Gastroesophageal sphincter (tissue), 4 donors: ENCODE results near the gene LFNG. TPM values are rescaled to one million over a fixed set of nuclear protein-coding genes. Genes with fewer than 3 reads are reported as not detected.

ENCODE experiments used
- ATAC-seq: fragments of 150-250 bp; one replicate; pipeline ENCODE4 v1.9.1; 2016; ENCODE audit warnings: mild to moderate bottlenecking, moderate library complexity
- H3K27ac ChIP-seq, 4 donors: fragments of 200-600 bp; sonication (generic) in 3 of 4; 1 replicate in 3 of 4; 2 replicates in 1 of 4; pipeline ENCODE4 v1.5.1; 2016 to 2019
- H3K27me3 ChIP-seq: fragments of 200-600 bp; sonication (generic); one replicate; pipeline ENCODE4 v1.5.1; 2019
- H3K36me3 ChIP-seq, 2 donors: fragments of 200-600 bp; sonication (generic); one replicate each; pipeline ENCODE4 v1.5.1; 2019; ENCODE audit warnings: control low read depth in 1 of 2
- H3K4me1 ChIP-seq, 3 donors: fragments of 200-600 bp; sonication (generic); 1 replicate in 2 of 3; 2 replicates in 1 of 3; pipeline ENCODE4 v1.5.1; 2016 to 2019; ENCODE audit warnings: control low read depth in 2 of 3
- H3K4me3 ChIP-seq, 2 donors: fragments of 200-600 bp; sonication (generic); one replicate each; pipeline ENCODE4 v1.5.1; 2019; ENCODE audit warnings: mild to moderate bottlenecking in 1 of 2, moderate library complexity in 1 of 2
- H3K9me3 ChIP-seq, 3 donors: fragments of 200-600 bp; sonication (generic); one replicate each; pipeline ENCODE4 v1.5.1; 2017 to 2019; ENCODE audit warnings: control low read depth in 2 of 3
- EP300 ChIP-seq: sonication (generic); formaldehyde crosslinking; IDR thresholded peaks from one replicate; pipeline ENCODE4 v1.6.1; 2017; ENCODE audit warnings: antibody characterized with exemption, mild to moderate bottlenecking
- POLR2A ChIP-seq, 2 donors: fragments of 450-650 bp; IDR thresholded peaks; one replicate each; pipeline ENCODE4 v1.6.1; 2017; ENCODE audit warnings: antibody characterized with exemption in 2 of 2, mild to moderate bottlenecking in 2 of 2, moderate library complexity in 1 of 2
- POLR2AphosphoS5 ChIP-seq: sonication (generic); formaldehyde crosslinking; IDR thresholded peaks from one replicate; pipeline ENCODE4 v1.6.1; 2017; ENCODE audit warnings: antibody characterized with exemption
- WGBS, 2 donors: methylation state at CpG; one replicate each; pipeline ENCODE4 v1.1.5; 2018; ENCODE audit warnings: low coverage in 1 of 2; 5-methylcytosine and 5-hydroxymethylcytosine counted together
- total RNA-seq, 4 donors: library from RNA; depleted of rRNA; stranded (reverse); fragments of >200 nt; gene quantifications; one replicate each; pipeline ENCODE4 v1.1.0, GENCODE V29; 2016
- TF ChIP-seq, protein P1 (sequence below), 4 experiments: fragments of 200-600 bp in 2 of 4; fragments of 450-650 bp in 2 of 4; sonication (generic) in 1 of 4; IDR thresholded peaks; one replicate each; pipeline ENCODE4 v1.5.1; 2017 to 2019; ENCODE audit warnings: antibody characterized with exemption in 4 of 4, mild to moderate bottlenecking in 2 of 4, moderate library complexity in 2 of 4

The LFNG gene
- total RNA-seq, 4 donors from 2014 or later: 4.4 to 9.8 (median 8.4) TPM

DNA sequence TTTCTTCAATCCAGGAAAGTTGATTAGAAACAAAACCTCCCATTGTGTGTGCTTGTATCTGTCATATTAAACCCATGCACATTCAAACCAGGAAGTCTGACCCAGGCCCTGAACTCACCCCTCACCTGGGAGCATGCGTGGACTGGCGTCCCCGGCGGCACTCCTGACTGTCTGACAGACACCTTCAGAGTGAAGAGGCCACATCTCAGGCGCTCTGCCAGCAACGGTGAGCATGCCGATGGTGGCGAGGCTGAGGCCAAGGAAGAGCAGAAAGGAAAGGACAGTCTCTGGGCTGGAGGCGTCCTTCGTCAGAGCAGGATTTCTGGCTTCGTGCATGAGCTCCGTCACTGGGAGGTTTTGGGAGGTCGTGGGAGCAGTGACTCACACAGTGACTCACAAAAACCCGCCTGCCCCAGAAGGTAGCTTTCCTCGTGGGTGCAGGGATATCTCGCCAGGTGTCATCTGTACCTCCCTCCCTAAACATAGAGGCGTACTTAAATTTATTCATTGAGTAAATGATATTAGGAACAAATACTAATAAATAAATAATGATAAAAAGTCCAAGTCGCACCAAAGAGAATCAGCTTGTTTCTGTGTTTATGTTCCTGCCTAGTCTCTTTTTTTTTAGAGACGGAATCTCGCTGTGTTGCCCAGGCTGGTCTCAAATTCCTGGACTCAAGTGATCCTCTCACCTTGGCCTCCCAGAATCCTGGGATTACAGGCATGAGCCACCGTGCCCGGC, 52.7 kb downstream of the LFNG start:
- peaks cover 0 to 11% (median 2%) of the 10 kb centered on the region in 3 donors for H3K4me1 ChIP-seq
- H3K36me3 ChIP-seq: peaks cover 0 to 55% of the 10 kb centered on the region in 2 donors
- no peaks in the 10 kb centered on the region for H3K9me3 ChIP-seq
- no peak for ATAC-seq
- no peak for TF ChIP-seq POLR2A (IDR thresholded peaks at IDR 0.05)
- no peak for TF ChIP-seq EP300
- TF ChIP-seq, protein P1, sequence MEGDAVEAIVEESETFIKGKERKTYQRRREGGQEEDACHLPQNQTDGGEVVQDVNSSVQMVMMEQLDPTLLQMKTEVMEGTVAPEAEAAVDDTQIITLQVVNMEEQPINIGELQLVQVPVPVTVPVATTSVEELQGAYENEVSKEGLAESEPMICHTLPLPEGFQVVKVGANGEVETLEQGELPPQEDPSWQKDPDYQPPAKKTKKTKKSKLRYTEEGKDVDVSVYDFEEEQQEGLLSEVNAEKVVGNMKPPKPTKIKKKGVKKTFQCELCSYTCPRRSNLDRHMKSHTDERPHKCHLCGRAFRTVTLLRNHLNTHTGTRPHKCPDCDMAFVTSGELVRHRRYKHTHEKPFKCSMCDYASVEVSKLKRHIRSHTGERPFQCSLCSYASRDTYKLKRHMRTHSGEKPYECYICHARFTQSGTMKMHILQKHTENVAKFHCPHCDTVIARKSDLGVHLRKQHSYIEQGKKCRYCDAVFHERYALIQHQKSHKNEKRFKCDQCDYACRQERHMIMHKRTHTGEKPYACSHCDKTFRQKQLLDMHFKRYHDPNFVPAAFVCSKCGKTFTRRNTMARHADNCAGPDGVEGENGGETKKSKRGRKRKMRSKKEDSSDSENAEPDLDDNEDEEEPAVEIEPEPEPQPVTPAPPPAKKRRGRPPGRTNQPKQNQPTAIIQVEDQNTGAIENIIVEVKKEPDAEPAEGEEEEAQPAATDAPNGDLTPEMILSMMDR (IDR thresholded peaks at IDR 0.05): no peak
- no peak for TF ChIP-seq POLR2AphosphoS5
- H3K27ac ChIP-seq: no peak overlapping the region
- 73 to 78% methylated on average over 4 to 17 of the region's 22 CpGs for whole genome bisulfite sequencing, 2 donors
- H3K4me3 ChIP-seq: no peak overlapping the region
- no peaks in the 10 kb centered on the region for H3K27me3 ChIP-seq

- 50 to 100% methylated on average over 1 to 4 of the region's 9 CpGs for WGBS, 2 donors
- no peak for ATAC-seq
- H3K27me3 ChIP-seq: no peaks in the 10 kb centered on the region
These were observed 54.2 kb downstream of the LFNG start for GRCh38 chr7:2573761-2574160.

GRCh38 chr7:2575046-2575732, 55.6 kb downstream of the LFNG start:
- no peak for ATAC-seq
- no peak overlapping the region for H3K27ac ChIP-seq
- no peak overlapping the region for H3K4me3 ChIP-seq
- no peaks in the 10 kb centered on the region for H3K27me3 ChIP-seq
- peaks cover 0 to 74% of the 10 kb centered on the region in 2 donors for H3K36me3 ChIP-seq
- 72 to 85% methylated on average over 3 of the region's 21 CpGs for WGBS, 2 donors
- no peaks in the 10 kb centered on the region for H3K9me3 ChIP-seq
- TF ChIP-seq, protein P1 (IDR thresholded peaks at IDR 0.05): no peak
- TF ChIP-seq POLR2AphosphoS5 (no peak), POLR2A (IDR thresholded peaks at IDR 0.05) (no peak), EP300 (no peak)
- no peaks in the 10 kb centered on the region for H3K4me1 ChIP-seq

More at GRCh38 chr7:2573761-2574160, 54.2 kb downstream of the LFNG start:
- peaks cover 0 to 64% of the 10 kb centered on the region in 2 donors for H3K36me3 ChIP-seq
- H3K9me3 ChIP-seq: no peaks in the 10 kb centered on the region
- no peak overlapping the region for H3K27ac ChIP-seq
- no peaks in the 10 kb centered on the region for H3K4me1 ChIP-seq
- TF ChIP-seq POLR2A (IDR thresholded peaks at IDR 0.05): no peak
- TF ChIP-seq EP300: no peak
- TF ChIP-seq POLR2AphosphoS5: no peak
- TF ChIP-seq, protein P1 (IDR thresholded peaks at IDR 0.05): no peak
- H3K4me3 ChIP-seq: no peak overlapping the region

DNA sequence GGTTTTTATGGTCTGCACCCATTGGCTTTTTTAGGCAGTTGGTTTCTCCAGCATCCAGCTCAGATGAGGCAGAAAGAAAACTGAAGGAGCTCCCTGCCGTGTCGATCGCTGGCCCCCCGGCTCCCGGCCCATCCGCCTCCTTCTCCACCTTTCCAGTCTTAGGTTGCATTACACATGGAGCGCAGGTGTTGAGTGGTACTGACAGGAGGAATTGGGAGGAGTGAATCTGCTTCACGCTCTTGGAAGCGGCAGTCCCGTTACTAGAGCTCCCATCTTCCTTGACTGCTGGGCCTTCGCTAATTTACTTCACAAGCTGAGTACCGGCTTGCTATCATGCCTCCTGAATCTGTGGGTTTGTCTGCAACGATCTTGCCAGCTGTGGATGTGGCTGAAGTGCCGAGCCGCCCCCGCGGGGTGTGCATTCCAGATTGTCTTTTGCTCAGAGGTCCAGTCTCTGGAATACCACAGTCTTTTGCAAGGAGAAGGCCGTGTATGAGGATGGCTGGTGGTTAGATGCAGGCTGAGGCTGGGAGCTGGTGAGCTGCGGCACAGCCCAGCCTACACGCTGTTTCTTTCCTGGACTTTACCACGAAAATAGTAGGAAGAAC, 56.3 kb downstream of the LFNG start:
- Histone ChIP-seq H3K9me3 (no peaks in the 10 kb centered on the region), H3K27me3 (no peaks in the 10 kb centered on the region), H3K36me3 (peaks cover 0 to 81% of the 10 kb centered on the region in 2 donors), H3K27ac (no peak overlapping the region), H3K4me1 (no peaks in the 10 kb centered on the region), H3K4me3 (no peak overlapping the region)
- WGBS, 2 donors: 79 to 90% methylated on average over 9 to 10 of the region's 21 CpGs
- no peak for TF ChIP-seq POLR2A (IDR thresholded peaks at IDR 0.05)
- TF ChIP-seq, protein P1 (IDR thresholded peaks at IDR 0.05): no peak
- no peak for ATAC-seq
